K562 (cell line): ENCODE results near the gene VPS50. TPM values are rescaled to one million over a fixed set of nuclear protein-coding genes. Genes with fewer than 3 reads are reported as not detected.

Source experiments
- CHD2 ChIP-seq: IDR thresholded peaks from 2 replicates; pipeline ENCODE4 v1.6.1; 2011; ENCODE audit warnings: low read depth, low read length
- MED1 ChIP-seq: sonication (generic); formaldehyde crosslinking; IDR thresholded peaks from 2 replicates; pipeline ENCODE4 v1.8.1; 2023; ENCODE audit warnings: missing genetic modification reagents, borderline replicate concordance
- MTA3 ChIP-seq: fragments of 450-650 bp; formaldehyde crosslinking; IDR thresholded peaks from 2 replicates; pipeline ENCODE4 v1.6.1; 2017; ENCODE audit warnings: mild to moderate bottlenecking, borderline replicate concordance
- NCOA6 ChIP-seq: fragments of 450-650 bp; IDR thresholded peaks from 2 replicates; pipeline ENCODE4 v1.6.1; 2017; ENCODE audit warnings: mild to moderate bottlenecking
- PCBP2 ChIP-seq: fragments of 200-400 bp; formaldehyde crosslinking; IDR thresholded peaks from 2 replicates; pipeline ENCODE4 v1.6.1; 2018; ENCODE audit warnings: low read length, low read depth, mild to moderate bottlenecking, moderate library complexity; ENCODE audit not compliant: poor library complexity, severe bottlenecking
- POLR3A ChIP-seq: IDR thresholded peaks from 2 replicates; pipeline ENCODE4 v1.6.1; 2011; ENCODE audit warnings: borderline replicate concordance, mild to moderate bottlenecking, moderate library complexity; ENCODE audit not compliant: insufficient read length, insufficient read depth; ENCODE audit errors: extremely low read depth
- RHOXF2B ChIP-seq: fragments of 250-450 bp; sonication (Bioruptor Pico); conservative IDR thresholded peaks from 2 replicates; pipeline ENCODE4 v1.5.1; 2021
- SAFB ChIP-seq: fragments of 200-400 bp; formaldehyde crosslinking; IDR thresholded peaks from 2 replicates; pipeline ENCODE4 v1.6.1; 2017; ENCODE audit warnings: low read depth, low read length, borderline replicate concordance
- SAFB2 ChIP-seq: fragments of 200-400 bp; formaldehyde crosslinking; IDR thresholded peaks from 2 replicates; pipeline ENCODE4 v1.6.1; 2018; ENCODE audit warnings: borderline replicate concordance, low read length, low read depth, moderate library complexity; ENCODE audit not compliant: severe bottlenecking
- TEAD1 ChIP-seq, 2 experiments: fragments of 450-650 bp in 1 of 2; sonication (generic) in 1 of 2; formaldehyde crosslinking; IDR thresholded peaks; 2 replicates each; pipeline versions ENCODE4 v1.4.0 to v1.8.0; 2020 to 2022; ENCODE audit warnings: mild to moderate bottlenecking in 2 of 2, missing genetic modification reagents in 1 of 2
- polyA plus RNA-seq, 8 experiments: library from polyadenylated mRNA; depleted of rRNA in 4 of 8; stranded (reverse) in 5 of 8; unstranded in 3 of 8; fragments of >200 nt; fragmentation: Nextera tagmentation in 2 of 8; fragmentation: Illumina TruSeq in 1 of 8; extraction: Ambion mirVana in 2 of 8; extraction: Trizol in 1 of 8; gene quantifications; 2 replicates each; pipeline versions ENCODE4 v1.2.1 to v1.2.3, GENCODE V29; 2011 to 2014; ENCODE audit warnings: inconsistent platforms in 1 of 8, missing spikeins in 1 of 8
- total RNA-seq, 7 experiments: library from RNA; depleted of rRNA in 6 of 7; stranded (reverse); fragments of >200 nt in 6 of 7; fragmentation: Illumina TruSeq in 2 of 7; extraction: Trizol in 2 of 7; gene quantifications; 2 replicates each; pipeline versions ENCODE4 v1.2.1 to v1.2.3, GENCODE V29; 2011 to 2021; ENCODE audit warnings: low replicate concordance in 1 of 7
- TF ChIP-seq, protein P1 (sequence below): fragments of 250-450 bp; sonication (Bioruptor Pico); IDR thresholded peaks from 2 replicates; pipeline ENCODE4 v1.8.0; 2022; ENCODE audit warnings: inconsistent platforms
- TF ChIP-seq, protein P2 (sequence below): sonication (generic); formaldehyde crosslinking; IDR thresholded peaks from 2 replicates; pipeline ENCODE4 v1.8.0; 2022; ENCODE audit warnings: mild to moderate bottlenecking, missing genetic modification reagents
- TF ChIP-seq, protein P3 (sequence below): fragments of 250-450 bp; sonication (Bioruptor Pico); IDR thresholded peaks from 2 replicates; pipeline ENCODE4 v1.9.0; 2021; ENCODE audit warnings: mild to moderate bottlenecking
- TF ChIP-seq, protein P4 (sequence below): IDR thresholded peaks from 2 replicates; pipeline ENCODE4 v1.6.1; 2014; ENCODE audit warnings: antibody characterized with exemption
- TF ChIP-seq, protein P5 (sequence below), 2 experiments: fragments of 450-650 bp; IDR thresholded peaks; 2 replicates each; pipeline ENCODE4 v1.6.1; 2018; ENCODE audit warnings: mild to moderate bottlenecking in 2 of 2, low read depth in 1 of 2; ENCODE audit not compliant: partially characterized antibody in 2 of 2
- TF ChIP-seq, protein P6 (sequence below): fragments of 450-650 bp; formaldehyde crosslinking; IDR thresholded peaks from 2 replicates; pipeline ENCODE4 v1.4.0; 2020; ENCODE audit warnings: mild to moderate bottlenecking, moderate library complexity

Gene VPS50
- total and polyA plus RNA-seq, 9 of the 15 experiments (the other 6 are each of a cell fraction or from before 2014, with no cell fraction given) = 10.5 to 29.4 (median 15.8) TPM

DNA sequence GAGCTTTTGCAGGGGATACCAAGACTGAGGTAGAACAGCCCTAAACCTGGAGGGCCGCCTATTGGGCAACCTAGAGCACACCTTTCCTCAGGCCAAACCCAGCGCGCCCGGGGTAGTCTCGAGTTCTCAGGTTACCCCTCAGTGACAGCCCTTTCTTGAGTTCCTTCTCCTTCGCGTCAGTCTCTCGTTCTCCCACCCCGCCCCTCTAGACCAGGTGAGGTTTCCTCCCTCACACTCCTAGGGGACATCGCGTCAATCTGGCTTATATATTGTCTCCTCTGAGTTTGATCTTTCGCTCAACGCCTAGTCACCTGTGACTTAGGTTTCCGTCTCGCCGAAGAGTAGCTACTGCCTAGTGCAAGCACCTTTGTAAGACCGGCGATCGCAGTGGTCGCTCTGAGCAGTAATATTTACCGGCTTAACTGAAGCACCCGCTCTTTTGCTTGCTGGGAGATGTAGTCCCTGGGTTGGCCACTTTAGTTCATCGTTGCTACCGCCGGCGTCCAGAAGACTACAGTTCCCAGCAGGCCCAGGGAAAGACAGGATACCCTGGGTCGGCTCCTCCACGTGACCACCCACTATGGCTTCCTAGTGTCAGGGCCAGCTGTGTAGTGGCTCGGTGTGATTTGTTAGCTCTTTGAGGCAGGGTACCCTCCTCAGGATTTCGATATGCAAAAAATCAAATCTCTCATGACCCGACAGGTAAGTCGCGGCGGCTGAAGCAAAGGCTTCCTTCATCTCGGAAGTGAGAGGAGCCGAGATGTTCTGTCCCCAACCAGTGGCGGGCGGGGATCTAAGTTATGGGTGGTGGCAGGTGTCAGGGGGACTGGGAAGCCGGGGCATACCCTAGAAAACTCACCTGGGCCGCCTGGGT is at the start of gene VPS50 (continued):
- TF ChIP-seq, protein P1, sequence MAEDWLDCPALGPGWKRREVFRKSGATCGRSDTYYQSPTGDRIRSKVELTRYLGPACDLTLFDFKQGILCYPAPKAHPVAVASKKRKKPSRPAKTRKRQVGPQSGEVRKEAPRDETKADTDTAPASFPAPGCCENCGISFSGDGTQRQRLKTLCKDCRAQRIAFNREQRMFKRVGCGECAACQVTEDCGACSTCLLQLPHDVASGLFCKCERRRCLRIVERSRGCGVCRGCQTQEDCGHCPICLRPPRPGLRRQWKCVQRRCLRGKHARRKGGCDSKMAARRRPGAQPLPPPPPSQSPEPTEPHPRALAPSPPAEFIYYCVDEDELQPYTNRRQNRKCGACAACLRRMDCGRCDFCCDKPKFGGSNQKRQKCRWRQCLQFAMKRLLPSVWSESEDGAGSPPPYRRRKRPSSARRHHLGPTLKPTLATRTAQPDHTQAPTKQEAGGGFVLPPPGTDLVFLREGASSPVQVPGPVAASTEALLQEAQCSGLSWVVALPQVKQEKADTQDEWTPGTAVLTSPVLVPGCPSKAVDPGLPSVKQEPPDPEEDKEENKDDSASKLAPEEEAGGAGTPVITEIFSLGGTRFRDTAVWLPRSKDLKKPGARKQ (CRISPR knock-in tag) = no peak
- no peak for TF ChIP-seq POLR3A
- TF ChIP-seq SAFB = no peak
- no peak for TF ChIP-seq PCBP2
- no peak for TF ChIP-seq MTA3
- TF ChIP-seq, protein P2, sequence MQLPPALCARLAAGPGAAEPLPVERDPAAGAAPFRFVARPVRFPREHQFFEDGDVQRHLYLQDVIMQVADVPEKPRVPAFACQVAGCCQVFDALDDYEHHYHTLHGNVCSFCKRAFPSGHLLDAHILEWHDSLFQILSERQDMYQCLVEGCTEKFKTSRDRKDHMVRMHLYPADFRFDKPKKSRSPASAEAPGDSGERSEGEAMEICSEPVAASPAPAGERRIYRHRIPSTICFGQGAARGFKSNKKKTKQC (CRISPR knock-in tag) = no peak; the same call in 1 of the 2 replicates
- no peak for TF ChIP-seq NCOA6
- TF ChIP-seq, protein P3, sequence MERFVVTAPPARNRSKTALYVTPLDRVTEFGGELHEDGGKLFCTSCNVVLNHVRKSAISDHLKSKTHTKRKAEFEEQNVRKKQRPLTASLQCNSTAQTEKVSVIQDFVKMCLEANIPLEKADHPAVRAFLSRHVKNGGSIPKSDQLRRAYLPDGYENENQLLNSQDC (CRISPR knock-in tag) = no peak
- TF ChIP-seq MED1 = no peak
- TF ChIP-seq TEAD1 (CRISPR knock-in tag; IDR thresholded peaks at IDR 0.05) = peak in 1 of 2 experiments; percentile 48; a peak in 1 of 4 replicates
- TF ChIP-seq RHOXF2B (CRISPR knock-in tag) = 0 out of 2 replicates have a peak, but pooled peaks have one; percentile 44
- TF ChIP-seq CHD2 = no peak; the same call in 1 of the 2 replicates
- TF ChIP-seq SAFB2 = no peak
- TF ChIP-seq, protein P4, sequence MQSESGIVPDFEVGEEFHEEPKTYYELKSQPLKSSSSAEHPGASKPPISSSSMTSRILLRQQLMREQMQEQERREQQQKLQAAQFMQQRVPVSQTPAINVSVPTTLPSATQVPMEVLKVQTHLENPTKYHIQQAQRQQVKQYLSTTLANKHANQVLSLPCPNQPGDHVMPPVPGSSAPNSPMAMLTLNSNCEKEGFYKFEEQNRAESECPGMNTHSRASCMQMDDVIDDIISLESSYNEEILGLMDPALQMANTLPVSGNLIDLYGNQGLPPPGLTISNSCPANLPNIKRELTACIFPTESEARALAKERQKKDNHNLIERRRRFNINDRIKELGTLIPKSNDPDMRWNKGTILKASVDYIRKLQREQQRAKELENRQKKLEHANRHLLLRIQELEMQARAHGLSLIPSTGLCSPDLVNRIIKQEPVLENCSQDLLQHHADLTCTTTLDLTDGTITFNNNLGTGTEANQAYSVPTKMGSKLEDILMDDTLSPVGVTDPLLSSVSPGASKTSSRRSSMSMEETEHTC = peak; percentile 54; the same call in 1 of the 2 replicates
- TF ChIP-seq, protein P5, sequence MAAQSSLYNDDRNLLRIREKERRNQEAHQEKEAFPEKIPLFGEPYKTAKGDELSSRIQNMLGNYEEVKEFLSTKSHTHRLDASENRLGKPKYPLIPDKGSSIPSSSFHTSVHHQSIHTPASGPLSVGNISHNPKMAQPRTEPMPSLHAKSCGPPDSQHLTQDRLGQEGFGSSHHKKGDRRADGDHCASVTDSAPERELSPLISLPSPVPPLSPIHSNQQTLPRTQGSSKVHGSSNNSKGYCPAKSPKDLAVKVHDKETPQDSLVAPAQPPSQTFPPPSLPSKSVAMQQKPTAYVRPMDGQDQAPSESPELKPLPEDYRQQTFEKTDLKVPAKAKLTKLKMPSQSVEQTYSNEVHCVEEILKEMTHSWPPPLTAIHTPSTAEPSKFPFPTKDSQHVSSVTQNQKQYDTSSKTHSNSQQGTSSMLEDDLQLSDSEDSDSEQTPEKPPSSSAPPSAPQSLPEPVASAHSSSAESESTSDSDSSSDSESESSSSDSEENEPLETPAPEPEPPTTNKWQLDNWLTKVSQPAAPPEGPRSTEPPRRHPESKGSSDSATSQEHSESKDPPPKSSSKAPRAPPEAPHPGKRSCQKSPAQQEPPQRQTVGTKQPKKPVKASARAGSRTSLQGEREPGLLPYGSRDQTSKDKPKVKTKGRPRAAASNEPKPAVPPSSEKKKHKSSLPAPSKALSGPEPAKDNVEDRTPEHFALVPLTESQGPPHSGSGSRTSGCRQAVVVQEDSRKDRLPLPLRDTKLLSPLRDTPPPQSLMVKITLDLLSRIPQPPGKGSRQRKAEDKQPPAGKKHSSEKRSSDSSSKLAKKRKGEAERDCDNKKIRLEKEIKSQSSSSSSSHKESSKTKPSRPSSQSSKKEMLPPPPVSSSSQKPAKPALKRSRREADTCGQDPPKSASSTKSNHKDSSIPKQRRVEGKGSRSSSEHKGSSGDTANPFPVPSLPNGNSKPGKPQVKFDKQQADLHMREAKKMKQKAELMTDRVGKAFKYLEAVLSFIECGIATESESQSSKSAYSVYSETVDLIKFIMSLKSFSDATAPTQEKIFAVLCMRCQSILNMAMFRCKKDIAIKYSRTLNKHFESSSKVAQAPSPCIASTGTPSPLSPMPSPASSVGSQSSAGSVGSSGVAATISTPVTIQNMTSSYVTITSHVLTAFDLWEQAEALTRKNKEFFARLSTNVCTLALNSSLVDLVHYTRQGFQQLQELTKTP (IDR thresholded peaks at IDR 0.05; ENCODE audit: low read depth in 1 of 2, partially characterized antibody in 2 of 2) = peak; percentile 96 to 99
- TF ChIP-seq, protein P6, sequence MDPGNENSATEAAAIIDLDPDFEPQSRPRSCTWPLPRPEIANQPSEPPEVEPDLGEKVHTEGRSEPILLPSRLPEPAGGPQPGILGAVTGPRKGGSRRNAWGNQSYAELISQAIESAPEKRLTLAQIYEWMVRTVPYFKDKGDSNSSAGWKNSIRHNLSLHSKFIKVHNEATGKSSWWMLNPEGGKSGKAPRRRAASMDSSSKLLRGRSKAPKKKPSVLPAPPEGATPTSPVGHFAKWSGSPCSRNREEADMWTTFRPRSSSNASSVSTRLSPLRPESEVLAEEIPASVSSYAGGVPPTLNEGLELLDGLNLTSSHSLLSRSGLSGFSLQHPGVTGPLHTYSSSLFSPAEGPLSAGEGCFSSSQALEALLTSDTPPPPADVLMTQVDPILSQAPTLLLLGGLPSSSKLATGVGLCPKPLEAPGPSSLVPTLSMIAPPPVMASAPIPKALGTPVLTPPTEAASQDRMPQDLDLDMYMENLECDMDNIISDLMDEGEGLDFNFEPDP (CRISPR knock-in tag) = no peak
